Measurements from ENCODE around the gene GGT6. TPM values are rescaled to one million over a fixed set of nuclear protein-coding genes. Genes with fewer than 3 reads are reported as not detected.

GGT6 gene
- total RNA-seq, 1 experiment from 2014 or later, result 3.7 TPM

DNA sequence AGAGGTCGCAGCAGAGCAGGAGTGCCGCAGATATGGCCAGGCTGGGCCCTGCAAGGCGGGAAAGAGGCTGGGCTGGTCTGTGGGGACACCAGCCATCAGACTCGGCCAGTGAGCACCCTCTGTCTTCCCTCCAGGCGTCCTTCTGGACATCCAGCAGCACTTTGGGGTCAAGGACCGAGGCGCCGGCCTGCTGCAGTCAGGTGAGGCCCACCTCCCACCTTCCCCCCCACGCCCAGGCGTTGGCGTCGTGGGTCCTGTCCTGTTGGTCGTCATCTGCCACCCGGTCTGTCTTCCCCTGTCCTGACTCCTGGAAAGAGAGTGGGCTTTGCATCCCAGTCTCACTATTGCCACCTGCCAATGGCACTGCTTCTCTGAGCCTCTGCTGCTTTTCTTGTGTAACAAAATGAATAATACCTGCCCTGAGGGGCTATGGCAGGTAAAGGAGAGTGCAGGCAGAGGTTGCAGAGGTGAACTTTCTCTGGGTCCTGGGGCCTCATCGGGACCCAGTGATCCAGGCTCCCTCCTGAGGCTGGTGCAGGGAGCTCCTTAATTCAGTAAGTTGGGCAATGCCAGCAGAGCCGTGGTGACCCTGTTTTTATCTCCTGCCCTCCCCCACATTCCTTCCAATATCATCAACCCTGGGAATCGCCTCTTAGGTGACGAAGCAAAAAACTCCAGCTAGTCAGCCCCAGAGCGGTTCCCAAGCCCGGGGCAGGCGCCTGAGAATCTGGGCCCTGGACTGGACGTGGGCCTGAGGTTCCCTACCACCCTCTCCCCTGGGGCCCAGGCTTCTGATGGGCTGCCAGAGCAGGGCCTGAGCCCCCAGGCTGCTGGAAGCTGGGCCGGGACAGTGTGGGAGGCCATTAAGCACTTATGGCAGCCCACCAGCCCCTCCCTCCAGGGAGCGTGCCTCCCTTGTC lies 47.0 kb downstream of the GGT6 start:
- peak overlapping the region; percentile 47; the same call in 1 of the 2 replicates for H3K4me3 ChIP-seq
- DNase-seq, result peak; percentile 86 to 98
- POLR2A ChIA-PET (ENCODE audit: unreplicated experiment), result interaction anchor here (0.5 to 1.1 kb wide), 8 partner anchors 16 to 950 kb away, joined by 3 to 10 read pairs (median 4); no protein-coding TSS in a partner anchor
- peaks cover 75% of the 10 kb centered on the region for H3K4me1 ChIP-seq (replicated peaks; ENCODE audit: insufficient read depth)
- peak overlapping the region; percentile 96 for H3K4me2 ChIP-seq
- no peaks in the 10 kb centered on the region for H3K36me3 ChIP-seq (ENCODE audit: low read depth)
- no peaks in the 10 kb centered on the region for H3K9me2 ChIP-seq (ENCODE audit: insufficient read depth)
- no peaks in the 10 kb centered on the region for H3K9me3 ChIP-seq (ENCODE audit: insufficient read depth, low read depth)
- no peaks in the 10 kb centered on the region for H3K27me3 ChIP-seq (ENCODE audit: insufficient read depth, low read depth)
- no peaks in the 10 kb centered on the region for H4K20me1 ChIP-seq (ENCODE audit: insufficient read depth)
- H3K79me2 ChIP-seq (ENCODE audit: low read depth), result peaks cover 86% of the 10 kb centered on the region
- BruUV-seq (replicated peaks), result TSS peak; percentile 71
- no peak overlapping the region for H2AFZ ChIP-seq
- intact Hi-C loops (cut with micrococcal nuclease; ENCODE audit: unreplicated experiment), result loop anchor here (1.0 to 2.0 kb wide), 7 partner anchors 8 to 93 kb away; partner anchors contain the start of gene MYBBP1A
- H3K27ac ChIP-seq, result peak overlapping the region; percentile 100
- H3F3A ChIP-seq (ENCODE audit: insufficient read depth, low read depth), result peaks cover 67% of the 10 kb centered on the region
- TF ChIP-seq, protein P1, sequence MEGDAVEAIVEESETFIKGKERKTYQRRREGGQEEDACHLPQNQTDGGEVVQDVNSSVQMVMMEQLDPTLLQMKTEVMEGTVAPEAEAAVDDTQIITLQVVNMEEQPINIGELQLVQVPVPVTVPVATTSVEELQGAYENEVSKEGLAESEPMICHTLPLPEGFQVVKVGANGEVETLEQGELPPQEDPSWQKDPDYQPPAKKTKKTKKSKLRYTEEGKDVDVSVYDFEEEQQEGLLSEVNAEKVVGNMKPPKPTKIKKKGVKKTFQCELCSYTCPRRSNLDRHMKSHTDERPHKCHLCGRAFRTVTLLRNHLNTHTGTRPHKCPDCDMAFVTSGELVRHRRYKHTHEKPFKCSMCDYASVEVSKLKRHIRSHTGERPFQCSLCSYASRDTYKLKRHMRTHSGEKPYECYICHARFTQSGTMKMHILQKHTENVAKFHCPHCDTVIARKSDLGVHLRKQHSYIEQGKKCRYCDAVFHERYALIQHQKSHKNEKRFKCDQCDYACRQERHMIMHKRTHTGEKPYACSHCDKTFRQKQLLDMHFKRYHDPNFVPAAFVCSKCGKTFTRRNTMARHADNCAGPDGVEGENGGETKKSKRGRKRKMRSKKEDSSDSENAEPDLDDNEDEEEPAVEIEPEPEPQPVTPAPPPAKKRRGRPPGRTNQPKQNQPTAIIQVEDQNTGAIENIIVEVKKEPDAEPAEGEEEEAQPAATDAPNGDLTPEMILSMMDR (conservative IDR thresholded peaks at IDR 0.05), result peak; percentile 63
- no peak for TF ChIP-seq EZH2 (IDR thresholded peaks at IDR 0.05; ENCODE audit: low read depth)
- CTCF ChIA-PET, result interaction anchor here (0.7 to 1.8 kb wide), 4 partner anchors 8 to 99 kb away, joined by 3 to 13 read pairs (median 3); no protein-coding TSS in a partner anchor

DNA sequence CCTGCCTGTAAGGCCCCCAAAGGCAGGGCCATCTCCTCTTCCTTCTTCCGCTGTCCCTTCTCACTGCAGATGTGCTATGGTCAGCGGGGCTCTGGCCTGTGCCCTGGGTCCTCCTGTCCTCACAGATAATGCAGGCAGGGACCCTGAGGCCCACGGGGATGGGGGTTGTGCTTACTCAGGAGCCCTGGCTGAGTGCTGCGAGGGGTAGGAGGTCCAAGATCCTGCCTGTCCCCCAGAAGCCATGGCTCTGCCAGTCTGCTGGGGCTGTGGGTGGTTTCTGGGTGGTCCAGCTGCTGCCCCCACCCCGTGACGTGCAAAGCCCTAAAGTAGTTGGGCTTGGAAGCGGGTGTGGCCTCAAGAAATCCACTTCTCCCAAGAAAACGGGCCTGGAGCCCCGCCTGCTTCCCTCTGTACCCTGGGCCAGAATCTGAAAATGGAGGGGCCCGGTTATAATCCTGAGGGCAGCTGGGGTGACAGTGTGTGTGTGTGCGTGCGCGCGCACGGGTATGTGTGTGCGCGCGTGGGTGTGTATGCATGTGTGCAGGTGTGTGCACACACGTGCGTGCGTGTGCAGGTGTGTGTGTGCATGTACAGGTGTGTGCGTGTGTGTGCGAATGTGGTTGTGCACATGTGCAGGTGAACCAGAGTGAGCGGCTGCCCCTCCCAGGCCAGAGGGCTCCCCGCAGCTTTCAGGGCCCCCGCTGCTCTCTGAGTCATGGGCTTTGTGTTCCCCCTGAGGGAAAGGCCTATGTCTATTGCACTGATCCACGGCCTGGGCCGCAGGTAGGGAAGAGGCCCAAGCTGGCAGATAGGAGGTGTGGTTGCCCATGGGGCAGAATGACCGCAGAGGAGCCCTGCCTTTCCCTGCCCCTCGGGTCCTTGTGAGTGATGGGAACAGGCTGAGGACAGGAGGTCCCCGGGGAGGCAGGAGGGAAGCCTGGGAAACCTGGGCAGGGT lies 47.9 kb downstream of the GGT6 start:
- ChIA-PET POLR2A (ENCODE audit: unreplicated experiment) (no interaction called here), CTCF (interaction anchor here (0.8 kb wide), 1 partner anchor 92 kb away, joined by 9 read pairs; no protein-coding TSS in a partner anchor)

More for the DNA sequence above, 47.9 kb downstream of the GGT6 start:
- Histone ChIP-seq H3F3A (ENCODE audit: insufficient read depth, low read depth) (peaks cover 69% of the 10 kb centered on the region), H3K27ac (peak overlapping the region; percentile 100), H3K4me2 (peak overlapping the region; percentile 96), H3K9me3 (ENCODE audit: insufficient read depth, low read depth) (no peaks in the 10 kb centered on the region), H3K4me1 (replicated peaks; ENCODE audit: insufficient read depth) (peaks cover 70% of the 10 kb centered on the region), H3K4me3 (peak overlapping the region; percentile 27; the same call in 1 of the 2 replicates), H4K20me1 (ENCODE audit: insufficient read depth) (no peaks in the 10 kb centered on the region; the same call in 1 of the 2 replicates), H3K36me3 (ENCODE audit: low read depth) (peaks cover 6% of the 10 kb centered on the region; the same call in 1 of the 2 replicates), H3K79me2 (ENCODE audit: low read depth) (peaks cover 87% of the 10 kb centered on the region), H3K9me2 (ENCODE audit: insufficient read depth) (no peaks in the 10 kb centered on the region), H3K27me3 (ENCODE audit: insufficient read depth, low read depth) (no peaks in the 10 kb centered on the region), H2AFZ (no peak overlapping the region)
- DNase-seq, result peak; percentile 82 to 84
- intact Hi-C loops (cut with micrococcal nuclease; ENCODE audit: unreplicated experiment), result loop anchor here (1.0 to 2.0 kb wide), 5 partner anchors 9 to 92 kb away; no protein-coding TSS in a partner anchor
- TF ChIP-seq, protein P1 (conservative IDR thresholded peaks at IDR 0.05), result no peak
- no peak for TF ChIP-seq EZH2 (IDR thresholded peaks at IDR 0.05; ENCODE audit: low read depth)
- no TSS peak for BruUV-seq (replicated peaks)
